Measurements from ENCODE around the gene CACNA2D4.

DNA sequence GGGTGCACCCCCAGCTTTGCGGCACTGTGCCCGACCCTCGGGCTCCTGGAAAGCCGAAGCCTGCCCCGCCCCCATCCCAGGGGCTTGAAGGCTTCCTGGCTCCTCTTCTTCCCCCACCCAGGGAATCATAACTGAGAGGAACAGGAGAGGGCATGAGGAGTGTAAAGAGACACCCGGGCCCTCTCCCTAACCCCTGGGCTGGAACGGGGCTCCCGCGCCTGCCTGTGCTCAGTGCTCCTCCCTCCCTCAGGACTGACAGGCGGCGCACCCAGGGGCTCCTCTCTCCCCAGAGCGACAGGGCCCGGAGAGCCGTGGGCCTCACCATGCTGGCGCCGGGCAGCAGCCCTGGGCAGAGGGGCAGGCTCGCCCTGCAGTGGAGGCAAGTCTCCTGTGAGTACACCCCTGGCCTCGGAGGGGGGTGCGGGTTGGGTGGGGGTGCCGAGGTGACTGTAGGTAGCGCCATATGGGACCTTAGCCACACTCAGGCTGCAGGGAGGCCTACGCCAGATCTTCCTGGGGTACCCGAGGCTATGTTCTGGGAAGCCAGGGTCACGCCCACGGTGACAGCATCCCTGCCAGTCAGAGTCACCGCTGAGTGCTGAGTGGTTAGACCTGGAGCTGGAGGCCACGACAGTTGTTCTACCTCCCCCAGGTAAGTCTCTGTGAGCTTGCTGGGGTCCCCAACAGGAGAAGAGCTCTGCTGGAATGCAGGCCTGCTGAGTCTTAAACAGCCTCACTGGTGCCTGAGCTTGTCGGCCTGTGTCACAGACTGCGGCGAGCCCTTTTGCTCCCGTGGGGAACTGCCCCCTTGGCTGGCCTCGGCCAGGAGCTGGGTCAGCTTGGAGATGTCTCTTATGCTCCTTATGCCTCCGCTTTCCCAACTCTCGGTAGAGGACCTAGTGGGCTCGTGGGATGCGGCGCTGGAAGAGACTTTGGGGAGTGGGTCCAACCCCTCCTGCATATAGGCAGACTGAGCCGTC is 90.3 kb downstream of the CACNA2D4 start:
- TF ChIP-seq, protein P1, sequence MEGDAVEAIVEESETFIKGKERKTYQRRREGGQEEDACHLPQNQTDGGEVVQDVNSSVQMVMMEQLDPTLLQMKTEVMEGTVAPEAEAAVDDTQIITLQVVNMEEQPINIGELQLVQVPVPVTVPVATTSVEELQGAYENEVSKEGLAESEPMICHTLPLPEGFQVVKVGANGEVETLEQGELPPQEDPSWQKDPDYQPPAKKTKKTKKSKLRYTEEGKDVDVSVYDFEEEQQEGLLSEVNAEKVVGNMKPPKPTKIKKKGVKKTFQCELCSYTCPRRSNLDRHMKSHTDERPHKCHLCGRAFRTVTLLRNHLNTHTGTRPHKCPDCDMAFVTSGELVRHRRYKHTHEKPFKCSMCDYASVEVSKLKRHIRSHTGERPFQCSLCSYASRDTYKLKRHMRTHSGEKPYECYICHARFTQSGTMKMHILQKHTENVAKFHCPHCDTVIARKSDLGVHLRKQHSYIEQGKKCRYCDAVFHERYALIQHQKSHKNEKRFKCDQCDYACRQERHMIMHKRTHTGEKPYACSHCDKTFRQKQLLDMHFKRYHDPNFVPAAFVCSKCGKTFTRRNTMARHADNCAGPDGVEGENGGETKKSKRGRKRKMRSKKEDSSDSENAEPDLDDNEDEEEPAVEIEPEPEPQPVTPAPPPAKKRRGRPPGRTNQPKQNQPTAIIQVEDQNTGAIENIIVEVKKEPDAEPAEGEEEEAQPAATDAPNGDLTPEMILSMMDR (IDR thresholded peaks at IDR 0.05; ENCODE audit: insufficient read depth, low read length) = no peak
- no peak for TF ChIP-seq POLR2AphosphoS5 (IDR thresholded peaks at IDR 0.05; ENCODE audit: low read depth)
